Urothelium cell line (cell line): Measurements from ENCODE around the gene PCDH9.
A peak's percentile ranks its signal among the peaks of the same experiment; 100 is the strongest.

Source experiments
- DNase-seq: peaks from one replicate; pipeline ENCODE4 v3.0.0; 2011; ENCODE audit warnings: low spot score, mixed read lengths
- FAIRE-seq: peaks from 2 replicates; lab custom pipeline; 2011; peaks lifted over from hg19 to GRCh38; lab: Jason Lieb, UNC

Gene PCDH9

DNA sequence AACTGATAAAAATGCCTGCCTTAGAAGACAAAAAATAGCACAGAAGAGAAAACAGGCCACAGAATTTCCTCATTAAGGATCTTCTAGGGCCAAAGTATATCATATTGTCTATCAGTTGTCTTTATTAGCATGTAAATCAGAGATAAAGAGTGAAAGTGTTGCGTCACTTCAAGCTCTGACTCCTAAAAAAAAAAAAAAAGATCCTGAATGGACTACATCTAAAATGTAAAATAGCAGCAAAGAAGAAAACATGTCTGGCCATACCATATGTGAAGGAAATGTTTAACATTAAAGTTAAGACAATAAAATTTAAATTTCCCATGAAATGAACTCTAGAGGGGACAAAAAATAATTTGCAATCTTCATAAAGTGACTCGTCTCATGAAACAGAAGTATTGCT, 237.4 kb downstream of the PCDH9 start:
- DNase-seq (no peak), FAIRE-seq (no peak)

DNA sequence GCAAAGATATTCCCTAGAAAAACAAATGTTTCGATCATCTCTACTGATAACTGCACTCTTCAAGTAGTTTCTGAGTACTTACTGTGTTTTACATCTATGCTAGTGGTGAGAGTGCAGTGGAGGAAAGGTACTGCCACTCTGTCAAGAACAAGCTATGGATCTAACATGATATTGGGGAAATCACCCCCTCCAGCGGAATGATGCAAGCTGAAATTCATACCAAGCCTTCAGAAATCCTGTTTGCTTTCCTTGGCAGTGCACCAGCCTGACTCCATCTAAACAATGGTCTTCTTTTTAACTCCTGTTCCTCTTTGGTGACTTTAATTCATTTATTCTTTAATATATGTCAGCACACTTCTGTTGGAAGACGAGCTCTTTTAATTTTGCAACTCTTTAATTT, 238.0 kb downstream of the PCDH9 start:
- FAIRE-seq (no peak), DNase-seq (no peak)

DNA sequence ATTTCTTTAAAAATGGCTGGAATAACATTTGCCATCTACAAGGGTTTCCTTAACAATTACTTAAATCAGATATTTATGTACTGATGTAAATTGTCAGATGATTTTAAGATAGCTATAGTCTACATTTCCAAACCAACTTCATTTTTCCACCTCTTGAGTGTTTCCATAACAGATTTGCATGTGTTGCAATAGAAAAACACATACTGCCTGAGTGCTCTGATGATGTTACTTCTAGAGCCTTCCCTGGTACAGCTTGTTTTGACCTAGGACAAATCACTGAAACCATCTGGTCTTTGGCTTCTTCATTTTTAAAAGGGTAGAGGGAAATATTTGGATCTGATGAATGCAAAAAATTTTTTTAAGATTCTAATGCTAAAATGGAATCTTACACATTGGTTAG, 245.9 kb downstream of the PCDH9 start:
- no peak for FAIRE-seq
- DNase-seq = no peak

GRCh38 chr13:66981912-66982311, 248.2 kb downstream of the PCDH9 start:
- DNase-seq = no peak
- no peak for FAIRE-seq

GRCh38 chr13:66977161-66977560, 253.0 kb downstream of the PCDH9 start:
- DNase-seq (no peak), FAIRE-seq (no peak)

GRCh38 chr13:66974889-66975288, 255.2 kb downstream of the PCDH9 start:
- DNase-seq (no peak), FAIRE-seq (no peak)

DNA sequence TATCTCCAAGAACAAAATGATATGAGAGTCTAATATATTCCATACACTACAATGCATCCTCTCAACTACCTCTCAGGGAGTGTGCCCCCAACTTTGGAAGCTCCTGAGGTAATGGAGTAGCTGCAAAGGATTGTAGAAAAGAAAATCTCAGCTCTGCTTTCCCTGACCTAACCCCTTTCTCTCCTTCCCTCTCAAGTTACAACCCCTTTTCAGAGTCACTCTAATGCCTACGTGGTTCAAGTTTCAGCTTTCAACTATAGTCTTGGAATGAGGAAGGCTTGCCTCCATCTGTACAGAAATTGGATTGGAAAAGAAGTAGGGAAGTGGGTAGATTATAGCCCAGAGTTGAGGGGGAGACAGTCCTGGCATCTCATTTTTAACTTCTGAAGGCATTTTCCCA, 256.0 kb downstream of the PCDH9 start:
- no peak for DNase-seq
- no peak for FAIRE-seq

DNA sequence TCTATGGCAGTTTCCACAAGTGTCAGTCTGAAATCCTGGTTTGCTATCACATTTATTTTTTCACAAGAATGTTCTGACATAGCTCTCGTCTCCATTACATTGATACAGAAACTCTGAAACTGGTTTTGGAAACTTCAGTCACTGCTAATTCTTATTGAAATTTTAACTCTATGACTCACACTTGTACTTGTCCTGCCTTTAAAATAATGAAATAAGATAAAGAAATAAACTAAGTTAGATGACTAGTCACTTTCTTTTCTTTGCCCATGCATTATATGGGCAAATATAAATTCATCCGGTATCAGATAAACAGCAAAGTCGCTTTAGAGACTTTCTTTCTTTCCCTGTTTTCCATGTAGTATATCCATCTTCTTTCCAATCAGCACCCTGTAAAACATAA, 257.5 kb downstream of the PCDH9 start:
- FAIRE-seq (no peak), DNase-seq (no peak)

DNA sequence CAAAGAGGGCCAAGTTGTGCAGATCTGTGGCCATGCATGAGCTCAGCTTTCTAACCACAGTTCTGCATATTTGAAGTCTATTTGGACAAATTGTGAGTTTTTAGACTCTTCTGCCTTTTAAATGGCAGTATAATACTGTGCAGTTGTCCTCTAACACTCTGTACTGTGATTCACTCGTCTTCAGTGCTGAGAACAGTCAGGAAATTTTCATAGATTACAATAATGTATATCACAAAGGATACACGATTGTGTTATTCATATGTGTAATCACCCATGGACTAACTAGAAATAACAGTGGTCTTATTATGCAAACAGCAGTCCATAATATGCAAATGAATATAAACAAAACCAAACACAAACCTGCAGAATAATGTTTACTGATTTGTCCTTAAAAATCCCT, 259.1 kb downstream of the PCDH9 start:
- FAIRE-seq (no peak), DNase-seq (no peak)

DNA sequence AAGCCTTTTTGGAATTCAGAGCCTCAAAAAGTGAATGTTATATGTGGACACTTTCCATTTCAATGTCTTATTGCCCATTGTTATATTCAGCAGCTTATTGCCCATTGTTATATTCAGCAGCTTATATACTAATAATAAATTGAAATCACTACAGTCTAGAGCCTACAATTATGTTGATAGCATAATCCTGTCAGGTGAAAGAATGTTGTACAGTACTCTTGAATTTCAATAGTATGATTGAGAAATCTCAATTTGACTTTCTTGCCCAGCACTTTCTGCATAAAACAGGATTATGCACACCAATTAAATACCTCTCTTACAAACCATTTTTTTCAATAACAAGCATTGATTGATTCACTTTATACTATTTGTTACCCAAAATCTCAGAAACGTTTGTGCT, 260.8 kb downstream of the PCDH9 start:
- FAIRE-seq = no peak
- DNase-seq = no peak

DNA sequence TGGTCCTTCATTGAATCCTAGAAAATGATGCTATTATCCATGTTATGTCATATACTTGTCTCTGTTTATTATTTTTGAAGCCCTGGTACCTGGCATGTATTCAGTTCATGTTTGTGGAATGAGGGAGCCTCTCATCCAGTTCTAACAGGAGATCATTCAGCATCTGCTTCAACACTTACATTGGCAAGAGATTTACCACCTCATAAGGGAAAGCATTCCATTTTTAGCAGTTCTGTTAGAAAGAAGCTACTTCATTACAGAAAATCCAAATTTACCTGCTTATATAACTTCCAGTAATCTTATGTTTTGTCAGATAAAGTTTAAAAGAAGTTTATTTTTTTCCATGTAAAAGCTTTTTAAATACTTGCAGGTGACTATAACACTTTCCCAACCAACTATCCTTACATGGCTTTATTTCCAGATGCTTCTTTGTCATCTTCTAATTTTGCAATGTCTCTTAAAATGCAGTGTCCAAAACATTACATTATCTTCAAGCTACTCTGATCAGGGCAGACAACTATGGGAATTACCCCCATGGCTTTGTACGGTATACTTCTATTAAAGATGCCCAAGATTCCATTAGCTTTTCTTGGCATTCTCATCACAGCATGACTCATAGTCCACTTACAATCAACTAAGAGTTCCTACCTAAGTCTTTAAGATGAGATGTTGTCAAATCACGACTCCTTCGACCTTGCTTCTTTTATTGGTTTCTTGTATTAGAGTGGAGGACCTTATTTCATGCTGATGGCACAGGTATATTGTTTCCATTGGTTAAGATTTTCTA, 262.1 kb downstream of the PCDH9 start:
- DNase-seq (no peak), FAIRE-seq (no peak)

DNA sequence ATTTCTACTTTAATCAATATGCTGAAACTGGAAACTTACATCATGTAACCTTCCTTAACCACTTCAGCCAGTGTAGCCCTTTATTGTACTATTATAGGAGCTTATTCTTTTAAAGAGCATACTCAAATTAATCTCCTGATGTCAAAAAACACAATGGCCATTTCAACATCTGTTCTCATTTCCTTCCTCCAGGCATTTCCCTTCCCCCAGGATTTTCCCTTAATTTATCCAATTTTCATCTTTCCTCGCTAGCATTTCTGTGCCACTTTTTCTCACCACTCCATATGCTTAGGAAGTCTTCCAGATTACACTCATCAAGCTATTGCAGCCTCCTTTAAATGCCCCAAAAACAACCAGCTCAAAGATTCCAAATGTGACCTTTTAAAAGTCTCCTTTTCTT, 265.0 kb downstream of the PCDH9 start:
- FAIRE-seq (no peak), DNase-seq (no peak)

- FAIRE-seq = no peak
- no peak for DNase-seq
Observed at GRCh38 chr13:66962953-66963352, 267.2 kb downstream of the PCDH9 start.

- DNase-seq (no peak), FAIRE-seq (no peak)
Observed at GRCh38 chr13:66958611-66959010, 271.5 kb downstream of the PCDH9 start.

DNA sequence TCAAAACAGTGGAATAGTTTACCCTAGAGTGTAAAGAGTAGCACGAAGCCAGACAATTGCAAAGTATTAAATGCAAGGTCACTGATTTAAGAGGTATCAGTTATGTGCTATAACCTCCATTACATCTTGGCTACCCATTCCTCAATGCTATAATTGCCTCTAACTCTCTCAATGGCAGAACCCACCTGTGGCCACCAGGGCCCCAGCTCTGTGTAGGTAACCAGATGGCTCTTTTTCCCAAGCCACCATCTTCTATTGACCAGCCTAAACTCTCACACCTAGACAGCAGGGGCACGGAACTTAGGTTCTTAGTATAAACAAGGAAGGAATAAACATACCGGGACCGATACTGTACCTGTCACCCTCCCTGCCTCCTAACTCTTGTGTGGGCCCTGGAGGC, 277.6 kb downstream of the PCDH9 start:
- no peak for FAIRE-seq
- no peak for DNase-seq

DNA sequence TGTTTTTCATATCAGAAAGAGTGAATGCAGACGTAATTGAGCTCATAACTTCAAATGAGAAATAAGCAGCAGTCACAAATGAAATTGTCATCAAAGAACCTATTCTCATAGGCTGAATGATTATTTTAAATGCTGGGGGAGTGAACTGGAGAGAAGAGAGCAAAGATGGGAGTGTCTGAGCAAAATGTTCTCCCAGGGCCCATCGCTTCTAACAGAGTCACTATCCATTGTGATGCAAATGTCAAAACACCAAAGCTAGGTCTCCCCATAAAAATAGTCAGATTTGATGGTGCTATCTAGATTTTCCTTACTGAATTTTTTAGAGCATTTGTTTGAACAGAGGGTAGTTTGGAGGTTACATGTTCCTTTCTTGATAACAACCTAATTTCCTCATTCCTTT, 278.7 kb downstream of the PCDH9 start:
- no peak for DNase-seq
- no peak for FAIRE-seq

DNA sequence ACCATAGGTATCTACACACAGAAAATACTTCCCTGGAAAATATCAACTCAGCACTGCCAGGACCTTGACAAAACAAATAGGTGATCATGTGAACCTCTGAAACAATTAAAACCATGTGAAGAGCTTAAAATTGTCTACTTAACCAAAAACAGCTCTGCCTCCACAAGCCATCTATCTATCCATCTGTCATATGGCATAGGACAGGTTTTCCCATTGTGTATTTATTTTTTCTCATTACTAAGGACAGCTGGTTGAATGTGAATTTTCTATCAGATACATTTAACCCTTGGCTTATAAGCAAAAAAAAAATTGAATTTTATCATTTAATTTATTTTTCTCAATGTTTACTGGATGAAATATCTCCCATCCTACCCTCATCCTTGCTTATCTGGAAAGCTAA, 279.5 kb downstream of the PCDH9 start:
- no peak for DNase-seq
- no peak for FAIRE-seq

- FAIRE-seq (no peak), DNase-seq (no peak)
Observed at GRCh38 chr13:66948910-66949309, 281.2 kb downstream of the PCDH9 start.

DNA sequence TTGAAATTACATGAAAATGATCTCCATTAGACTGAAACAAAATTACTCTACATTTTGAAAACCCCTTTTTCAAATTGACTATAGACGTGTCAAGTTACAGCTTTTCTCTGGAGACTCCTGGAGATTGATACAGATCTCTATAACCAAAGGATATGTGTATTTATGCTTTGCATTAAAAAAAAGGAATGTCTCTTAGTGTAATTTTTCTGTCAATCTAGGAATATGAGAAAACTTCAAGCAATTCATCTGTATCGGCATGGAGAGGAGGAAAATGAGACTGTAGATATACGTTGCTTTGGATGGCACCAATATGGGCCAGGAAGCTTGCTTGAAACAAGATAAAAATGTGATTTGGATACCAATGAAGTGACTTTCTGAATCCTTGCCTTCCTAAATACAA, 286.6 kb downstream of the PCDH9 start:
- no peak for DNase-seq
- no peak for FAIRE-seq

- no peak for DNase-seq
- no peak for FAIRE-seq
Observed at GRCh38 chr13:66940113-66940512, 290.0 kb downstream of the PCDH9 start.

- DNase-seq (no peak), FAIRE-seq (no peak)
Observed at GRCh38 chr13:66937423-66937822, 292.7 kb downstream of the PCDH9 start.

DNA sequence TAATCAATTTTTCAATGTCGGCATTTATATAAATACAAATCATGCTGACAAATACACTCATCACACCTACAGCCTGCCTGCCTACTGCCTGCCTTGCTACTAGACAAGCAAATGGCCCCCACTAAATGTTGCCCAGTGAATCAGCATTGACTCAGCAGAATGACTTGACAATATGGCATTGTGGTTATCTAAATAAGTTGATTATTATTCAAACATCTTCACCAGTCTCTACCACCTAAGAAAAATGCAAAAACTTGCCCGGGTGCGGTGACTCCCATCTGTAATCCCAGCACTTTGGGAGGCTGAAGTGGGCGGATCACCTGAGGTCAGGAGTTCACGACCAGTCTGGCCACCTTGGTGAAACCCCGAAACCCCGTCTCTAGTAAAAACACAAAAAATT, 296.1 kb downstream of the PCDH9 start:
- FAIRE-seq (no peak), DNase-seq (peak; percentile 14)

DNA sequence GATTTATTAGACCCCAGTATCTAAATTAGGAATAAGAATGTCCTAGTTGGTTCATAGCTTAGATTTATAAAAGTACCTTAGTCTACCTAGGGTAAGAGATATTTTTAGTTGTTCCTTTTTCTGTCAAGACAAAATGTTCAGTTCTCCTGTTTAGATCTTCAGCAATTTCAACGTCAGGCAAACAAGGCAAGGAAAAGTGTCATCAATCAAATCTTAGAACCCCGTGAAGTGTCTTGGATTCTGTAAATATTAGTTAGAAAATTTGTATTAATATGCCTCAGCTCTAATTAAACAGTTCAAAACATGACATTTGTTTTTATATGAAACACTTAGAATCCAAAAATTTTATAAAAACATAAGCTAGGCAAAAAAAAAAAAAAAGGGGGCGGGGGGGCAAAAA, 296.6 kb downstream of the PCDH9 start:
- DNase-seq (no peak), FAIRE-seq (no peak)
